HG03097 (cell line): ENCODE results near the gene CREB3L2.

ENCODE experiments used
- ATAC-seq: cut with Tn5 transposase; IDR thresholded peaks from one replicate; pipeline ENCODE4 v1.9.1; 2021; ENCODE audit not compliant: unreplicated experiment, low FRiP score

The CREB3L2 gene

DNA sequence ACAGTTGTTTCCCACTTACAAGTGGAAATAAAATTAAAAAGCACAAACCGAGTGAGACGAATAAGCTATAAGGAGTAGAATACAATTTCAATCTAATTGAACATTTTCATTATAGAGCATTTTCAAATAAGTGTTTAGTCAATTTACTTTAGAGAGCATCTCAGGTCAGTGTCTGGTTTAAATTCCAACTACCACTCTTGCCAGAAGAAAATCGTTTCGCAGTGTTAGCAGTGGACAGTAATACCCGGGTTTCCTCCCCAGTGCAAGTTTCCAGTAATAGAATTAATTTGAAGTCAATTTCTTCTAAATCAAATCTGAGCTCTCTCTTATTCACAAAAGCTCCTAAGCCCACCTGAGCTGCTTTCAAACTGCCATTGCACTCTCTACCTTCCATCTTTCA lies 45.7 kb downstream of the CREB3L2 start:
- no peak for ATAC-seq

DNA sequence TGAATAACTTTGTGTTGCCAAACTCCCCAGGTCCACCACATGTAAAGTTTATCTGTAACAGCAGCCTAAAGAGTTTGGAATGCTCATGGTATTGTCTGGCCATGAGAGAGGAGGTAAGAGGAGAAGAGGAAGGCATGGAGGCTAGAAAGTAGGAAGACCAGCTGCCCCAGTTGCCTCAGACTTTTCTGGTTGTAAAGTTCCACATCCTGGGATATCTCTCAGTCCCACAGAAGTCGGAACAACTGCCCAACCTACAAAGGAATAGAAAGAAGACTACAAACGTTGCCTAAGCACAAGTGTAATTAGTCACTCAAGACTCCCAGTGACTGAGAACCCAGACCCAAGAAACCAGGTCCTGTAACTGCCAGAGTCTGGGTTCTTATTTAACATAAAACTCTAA lies 47.3 kb downstream of the CREB3L2 start:
- ATAC-seq, result no peak

DNA sequence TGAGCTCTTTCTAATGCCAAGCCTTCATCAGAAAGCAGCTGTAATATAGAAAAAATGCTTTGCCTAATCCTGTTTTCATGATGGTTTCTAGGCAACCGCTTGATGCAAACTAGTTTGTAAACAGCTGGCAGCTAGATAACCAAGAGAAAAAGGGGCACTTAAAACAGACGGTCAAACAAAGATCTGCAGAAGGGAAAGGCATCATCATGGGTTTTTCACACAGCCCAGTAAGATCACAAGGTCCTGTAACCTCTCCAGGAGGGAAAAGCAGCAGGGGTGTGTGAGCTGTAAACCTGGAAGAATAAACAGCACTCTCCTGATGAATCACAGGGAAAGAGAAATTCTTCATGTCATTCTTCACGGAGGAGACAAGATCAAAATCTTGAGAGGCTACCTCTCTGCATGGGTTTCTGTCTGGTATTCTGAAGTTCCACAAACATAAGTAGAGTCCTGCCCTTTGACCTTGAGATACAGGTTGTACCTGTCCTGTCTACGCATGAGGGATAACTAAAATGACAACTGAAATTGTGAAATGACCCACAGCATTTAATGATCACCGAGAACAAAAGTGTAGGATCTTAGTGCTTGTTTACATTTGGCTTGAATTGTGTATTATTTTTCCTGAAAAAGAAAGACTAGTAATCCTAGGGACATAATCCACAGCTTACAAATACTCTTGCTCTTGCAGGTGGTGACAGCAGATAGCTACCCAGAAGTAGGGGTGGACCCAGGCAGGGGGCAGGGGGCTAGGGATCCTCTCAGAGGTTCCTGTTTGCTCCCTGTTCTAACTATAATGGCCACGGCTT lies 48.0 kb downstream of the CREB3L2 start:
- no peak for ATAC-seq

DNA sequence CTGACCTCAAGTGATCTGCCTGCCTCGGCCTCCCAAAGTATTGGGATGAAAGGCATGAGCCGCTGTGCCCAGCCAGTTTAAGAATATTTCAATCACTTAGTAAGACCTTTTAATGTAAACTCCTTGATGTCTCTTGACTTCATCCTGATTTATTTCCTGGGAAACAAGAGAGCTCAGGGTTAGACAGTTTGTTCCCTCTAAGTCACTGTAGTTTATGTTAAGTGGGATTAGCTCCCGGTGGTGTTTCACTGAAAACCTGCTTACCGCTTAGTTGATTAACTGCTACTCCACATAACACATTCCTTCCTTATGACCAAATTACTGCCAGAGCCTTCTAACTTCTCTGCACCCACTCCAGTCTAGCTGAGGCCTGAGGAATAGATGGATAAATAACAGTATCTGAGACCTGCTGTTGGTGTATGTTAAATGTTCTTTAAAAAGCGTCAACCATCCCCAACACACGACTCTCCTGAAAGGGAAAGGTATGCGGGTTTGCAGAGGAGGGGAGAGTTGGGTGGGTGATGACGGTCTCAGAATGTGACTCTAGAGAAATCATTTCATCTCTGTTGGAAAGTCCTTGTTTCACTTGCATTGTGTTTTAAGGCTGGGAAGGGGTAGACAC lies 48.7 kb downstream of the CREB3L2 start:
- ATAC-seq, result no peak

DNA sequence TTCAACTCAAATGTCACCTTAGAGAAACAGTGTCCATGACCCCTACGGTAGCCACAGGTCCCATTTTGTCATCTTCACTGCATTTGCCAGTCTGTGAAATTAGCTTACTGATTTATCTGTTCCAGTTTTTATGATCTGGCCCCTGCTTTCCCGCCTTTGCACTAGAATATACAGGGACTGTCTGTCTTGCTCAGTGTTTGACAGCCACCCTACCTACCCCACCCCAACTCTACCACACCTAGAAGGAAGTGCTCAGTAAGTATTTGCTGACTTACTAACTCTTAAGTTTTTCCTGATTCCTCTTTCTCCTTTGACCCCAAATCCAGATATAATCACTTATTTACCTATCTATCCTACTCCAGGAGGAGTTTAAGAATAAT lies 49.5 kb downstream of the CREB3L2 start:
- no peak for ATAC-seq

GRCh38 chr7:137951700-137952425 lies 50.0 kb downstream of the CREB3L2 start:
- ATAC-seq, result no peak

DNA sequence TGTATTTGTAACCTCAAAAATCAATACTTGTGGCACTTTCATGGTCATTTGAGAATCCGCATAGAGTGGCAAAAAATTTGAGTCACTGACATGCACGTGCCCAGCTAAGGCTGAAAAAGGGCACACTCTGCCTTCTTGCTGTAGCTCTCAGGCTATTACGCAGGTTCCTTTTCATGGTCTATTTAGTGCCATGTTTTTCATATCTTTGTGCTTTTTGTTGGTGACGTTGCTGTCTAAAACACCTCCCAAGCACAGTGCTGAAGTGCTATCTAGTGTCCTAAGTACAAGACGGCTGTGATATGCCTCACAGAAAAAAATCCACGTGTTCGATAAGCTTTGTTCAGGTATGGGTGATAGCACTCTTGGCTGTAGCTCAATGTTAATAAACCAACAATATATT lies 50.9 kb downstream of the CREB3L2 start:
- ATAC-seq, result no peak

DNA sequence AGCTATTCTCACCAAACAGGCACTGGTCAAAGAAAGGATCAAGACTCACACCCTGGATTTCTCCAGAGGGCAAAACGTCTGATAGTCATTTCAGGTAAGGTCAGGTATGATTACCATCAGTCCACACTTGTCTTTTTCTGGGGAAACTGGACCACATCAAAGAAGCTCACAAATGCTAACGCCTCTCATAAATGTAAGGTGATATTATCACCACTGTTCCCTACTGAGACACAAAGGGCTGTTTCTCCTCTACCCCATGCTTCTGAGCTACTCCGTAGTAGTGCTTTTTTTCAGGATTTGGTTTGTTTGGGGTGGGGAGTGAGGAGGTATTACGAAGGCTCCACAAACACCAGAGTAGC lies 51.6 kb downstream of the CREB3L2 start:
- ATAC-seq, result no peak

DNA sequence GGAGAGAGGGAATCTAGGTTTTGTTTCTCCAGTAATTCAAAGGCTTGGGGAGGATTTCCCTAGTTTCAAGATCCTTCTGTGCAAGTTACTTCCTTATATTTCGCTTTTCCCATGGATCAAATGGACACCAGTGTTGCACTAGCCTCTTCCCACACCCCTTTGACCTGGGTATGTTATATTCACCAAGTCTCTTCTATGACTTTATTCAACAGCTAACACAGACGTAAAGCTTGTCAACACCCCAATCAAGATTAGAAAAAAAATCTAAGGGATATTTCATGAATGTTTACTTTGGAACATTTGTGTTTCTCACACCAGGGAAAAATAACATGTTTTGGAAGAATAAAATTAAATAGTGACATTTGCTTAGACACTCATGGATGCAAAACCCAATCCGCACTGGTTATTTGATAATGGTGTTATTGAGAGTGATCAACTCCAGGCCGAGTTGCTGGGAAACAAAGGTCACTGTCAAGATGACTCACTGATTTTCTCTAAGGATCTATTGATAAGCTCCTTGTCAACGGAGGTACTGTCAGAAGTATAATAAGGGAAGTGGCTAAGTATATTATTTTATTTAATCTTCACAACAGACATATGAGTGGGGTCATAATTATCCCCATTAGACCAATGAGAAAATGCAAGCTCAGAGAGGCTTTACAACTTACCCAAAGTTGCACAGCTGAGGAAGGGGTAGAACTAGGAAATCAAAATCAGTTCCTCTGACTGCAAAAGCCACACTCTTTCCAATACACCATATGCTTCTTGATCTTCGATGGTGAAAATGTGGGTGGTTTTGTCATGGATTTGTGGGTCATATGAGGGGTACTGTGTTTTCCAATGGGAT lies 52.2 kb downstream of the CREB3L2 start:
- no peak for ATAC-seq

DNA sequence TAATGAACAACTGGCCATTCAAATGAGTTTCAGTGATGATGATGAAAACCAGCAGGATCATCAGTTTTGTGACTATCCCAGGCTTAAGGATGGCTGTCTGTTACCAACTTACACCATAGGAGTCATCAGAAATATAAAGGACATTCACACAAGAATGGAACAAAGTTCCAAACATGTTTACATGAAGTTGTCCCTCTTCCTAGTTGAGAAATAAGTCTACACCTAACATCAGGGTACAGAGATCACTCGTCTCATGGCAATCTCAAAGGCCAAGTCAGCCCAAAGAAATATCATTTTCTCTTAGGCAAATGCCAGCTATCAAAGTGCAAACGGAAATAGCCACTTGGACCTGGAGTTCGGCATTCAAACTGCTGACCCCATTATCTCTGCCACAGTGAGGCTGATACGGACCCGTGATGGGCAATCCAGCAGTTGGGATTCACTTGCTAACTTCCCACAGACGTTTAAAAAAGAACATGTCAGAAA lies 53.0 kb downstream of the CREB3L2 start:
- no peak for ATAC-seq

GRCh38 chr7:137948083-137948844 lies 53.6 kb downstream of the CREB3L2 start:
- no peak for ATAC-seq

DNA sequence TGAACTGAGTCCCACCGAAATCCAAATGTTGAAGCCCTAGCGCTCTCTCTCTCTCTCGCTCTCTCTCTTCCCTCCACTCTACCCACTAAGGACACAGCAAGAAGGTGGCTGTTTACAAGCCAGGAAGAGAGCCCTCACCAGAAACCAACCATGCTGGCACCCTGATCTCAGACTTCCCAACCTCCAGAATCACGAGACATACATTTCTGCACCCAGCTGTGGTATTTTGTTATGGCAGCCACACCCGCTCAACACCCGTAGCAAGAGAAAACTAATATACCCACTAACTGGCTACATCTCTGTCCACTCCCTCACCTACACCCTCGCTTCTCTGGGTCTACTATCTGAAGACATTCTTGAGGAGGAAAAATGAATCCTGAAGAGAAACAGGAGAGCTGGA lies 54.8 kb downstream of the CREB3L2 start:
- no peak for ATAC-seq

DNA sequence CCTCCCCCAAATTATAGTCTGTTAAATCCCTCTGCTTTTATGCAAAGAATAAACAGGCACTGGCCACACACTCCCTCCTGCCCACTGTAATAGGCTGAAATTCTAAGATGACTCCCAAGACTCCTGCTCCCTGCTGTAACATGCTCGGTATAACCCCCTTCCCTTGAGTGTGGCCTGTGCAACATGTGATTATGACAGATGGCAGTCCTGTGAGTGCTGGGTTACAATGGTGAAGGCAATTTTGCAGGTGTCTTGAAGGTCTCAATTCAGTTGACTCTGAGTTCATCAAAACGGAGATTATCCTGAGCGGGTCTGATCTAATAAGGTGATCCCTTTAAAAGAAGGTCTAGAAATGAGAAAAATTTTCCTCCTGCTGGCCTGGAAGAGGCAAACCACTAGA lies 55.9 kb downstream of the CREB3L2 start:
- no peak for ATAC-seq

DNA sequence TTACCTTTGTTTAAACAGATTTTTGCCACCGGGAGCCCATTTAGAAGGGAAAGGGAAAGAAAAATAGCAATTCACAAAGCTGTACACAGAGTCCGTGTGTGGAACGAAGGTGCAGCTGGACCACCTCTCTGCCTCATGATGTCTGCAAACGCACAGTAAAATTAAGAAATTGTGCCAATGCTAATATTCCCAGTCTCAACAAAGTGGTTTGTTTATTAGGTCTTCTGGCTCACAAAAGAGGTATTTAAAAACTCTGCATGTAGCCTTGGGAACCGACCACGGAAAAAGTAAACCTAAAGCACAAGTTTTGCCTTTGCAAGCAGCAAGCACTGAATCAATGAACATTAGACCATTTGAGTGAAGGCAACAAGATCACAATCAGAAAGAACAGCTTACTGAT lies 57.7 kb downstream of the CREB3L2 start:
- ATAC-seq, result no peak

DNA sequence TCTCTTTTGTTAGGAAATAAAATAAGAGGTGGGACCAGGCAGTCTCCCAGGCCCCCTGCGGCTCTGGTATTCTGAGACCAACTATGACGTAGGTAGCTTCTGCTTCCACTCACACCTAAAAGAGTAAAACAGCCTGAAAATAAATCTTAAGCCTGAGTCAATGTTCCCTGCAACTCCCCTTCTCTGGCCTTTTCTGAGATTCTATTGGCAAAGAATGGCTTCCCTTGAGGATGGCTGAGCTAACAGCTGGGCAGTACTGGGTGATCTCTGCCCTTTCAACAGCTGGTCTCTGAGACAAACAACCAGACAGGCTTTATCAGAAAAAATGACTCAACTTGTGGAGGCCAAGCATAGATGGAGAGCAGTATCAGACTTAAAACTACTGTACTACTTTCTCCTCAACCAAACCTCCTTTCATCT lies 58.7 kb downstream of the CREB3L2 start:
- ATAC-seq, result no peak

DNA sequence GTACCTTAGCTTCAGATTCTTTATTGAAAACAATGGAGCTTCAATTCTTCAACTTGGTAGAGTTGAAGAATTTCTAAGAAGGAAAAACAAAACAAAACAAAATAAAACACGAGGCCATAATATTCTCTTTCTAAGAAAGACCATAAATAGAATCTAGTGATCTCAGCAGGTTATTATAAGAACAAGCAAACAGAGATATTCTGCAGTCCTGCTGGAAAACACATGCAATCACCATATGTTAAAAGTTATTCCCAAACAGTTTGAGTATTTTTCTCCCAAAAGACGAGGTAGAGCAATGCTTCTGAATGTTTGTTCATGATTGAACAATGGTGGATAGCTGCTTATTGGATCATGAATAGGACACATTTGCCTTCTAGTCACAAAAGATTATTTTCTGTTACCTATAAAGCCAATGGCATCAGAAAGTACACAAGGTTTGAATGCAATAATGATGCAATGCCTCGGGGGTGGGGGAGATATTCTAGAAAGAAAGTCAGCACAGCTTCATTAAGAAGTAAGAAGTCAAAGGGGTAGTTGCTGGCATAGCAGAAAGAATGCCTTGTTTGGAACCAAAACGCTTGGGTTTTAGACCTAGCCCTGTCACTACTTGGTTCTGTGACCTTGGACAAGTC lies 59.3 kb downstream of the CREB3L2 start:
- ATAC-seq, result no peak

DNA sequence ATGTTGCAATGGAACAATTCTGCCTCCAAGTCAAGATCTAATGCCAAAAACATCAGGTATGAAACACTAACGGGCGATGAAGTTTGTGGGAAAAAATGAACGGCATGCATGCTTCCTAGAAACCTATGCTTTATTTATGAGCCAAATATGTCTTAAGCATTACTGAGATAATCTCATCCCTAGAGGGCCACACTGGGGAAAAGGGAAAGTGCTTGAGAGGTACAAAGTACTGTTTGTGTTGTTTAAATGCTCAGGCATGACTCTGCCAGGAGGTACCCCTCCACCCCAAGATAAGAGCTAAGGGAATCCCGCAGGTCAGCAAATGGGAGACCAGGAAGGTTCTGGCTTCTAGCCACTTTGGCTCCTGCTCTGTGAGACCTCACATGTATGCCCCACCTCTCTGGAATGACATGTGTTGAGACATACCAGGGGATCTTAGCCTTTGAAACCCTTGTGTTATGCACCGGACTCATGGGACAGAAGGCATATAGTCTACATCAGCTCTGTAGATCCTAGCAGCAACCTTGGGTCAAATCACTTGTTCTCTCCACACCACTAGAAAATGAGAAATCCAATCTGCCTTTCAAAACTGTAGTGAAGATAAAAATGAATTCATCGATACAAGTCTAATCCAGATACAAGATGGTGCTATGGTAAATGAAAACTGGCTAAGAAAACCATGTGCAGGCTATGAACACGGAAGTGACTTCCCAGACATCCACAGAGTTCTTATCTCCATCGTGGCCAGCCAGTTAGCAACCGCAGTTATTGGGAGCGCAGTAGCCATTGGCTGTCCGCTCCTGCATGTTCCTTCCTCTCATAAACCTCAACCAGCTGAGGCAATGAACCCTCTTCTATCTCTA lies 61.0 kb downstream of the CREB3L2 start:
- ATAC-seq, result no peak

GRCh38 chr7:137940218-137940617 lies 61.7 kb downstream of the CREB3L2 start:
- no peak for ATAC-seq

GRCh38 chr7:137937202-137937560 lies 64.7 kb downstream of the CREB3L2 start:
- no peak for ATAC-seq
